GM12872 (cell line): ENCODE data around the gene MAS1.

ENCODE experiments used
- TF ChIP-seq, protein P1 (sequence below): IDR thresholded peaks from 3 replicates; pipeline ENCODE4 v1.5.1; 2011; ENCODE audit warnings: low read depth, mild to moderate bottlenecking, low read length, moderate library complexity; ENCODE audit not compliant: insufficient read depth

Gene MAS1

DNA sequence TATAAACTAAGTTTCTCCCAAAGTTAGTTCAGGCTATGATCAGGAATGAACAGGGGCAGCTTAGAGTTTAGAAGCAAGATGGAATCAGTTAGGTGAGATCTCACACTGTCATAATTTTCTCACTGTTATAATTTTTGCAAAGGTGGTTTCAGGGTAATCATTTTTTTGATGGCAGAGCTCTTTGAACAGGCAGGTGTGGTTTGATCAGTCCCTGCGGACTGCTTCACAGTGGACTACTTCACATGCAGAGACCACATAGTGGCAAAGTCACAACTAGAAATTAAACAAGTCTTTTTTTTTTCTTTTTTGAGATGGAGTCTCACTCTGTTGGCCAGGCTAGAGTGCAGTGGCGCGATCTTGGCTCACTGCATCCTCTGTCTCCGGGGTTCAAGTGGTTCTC is 6.8 kb downstream of the MAS1 start:
- TF ChIP-seq, protein P1, sequence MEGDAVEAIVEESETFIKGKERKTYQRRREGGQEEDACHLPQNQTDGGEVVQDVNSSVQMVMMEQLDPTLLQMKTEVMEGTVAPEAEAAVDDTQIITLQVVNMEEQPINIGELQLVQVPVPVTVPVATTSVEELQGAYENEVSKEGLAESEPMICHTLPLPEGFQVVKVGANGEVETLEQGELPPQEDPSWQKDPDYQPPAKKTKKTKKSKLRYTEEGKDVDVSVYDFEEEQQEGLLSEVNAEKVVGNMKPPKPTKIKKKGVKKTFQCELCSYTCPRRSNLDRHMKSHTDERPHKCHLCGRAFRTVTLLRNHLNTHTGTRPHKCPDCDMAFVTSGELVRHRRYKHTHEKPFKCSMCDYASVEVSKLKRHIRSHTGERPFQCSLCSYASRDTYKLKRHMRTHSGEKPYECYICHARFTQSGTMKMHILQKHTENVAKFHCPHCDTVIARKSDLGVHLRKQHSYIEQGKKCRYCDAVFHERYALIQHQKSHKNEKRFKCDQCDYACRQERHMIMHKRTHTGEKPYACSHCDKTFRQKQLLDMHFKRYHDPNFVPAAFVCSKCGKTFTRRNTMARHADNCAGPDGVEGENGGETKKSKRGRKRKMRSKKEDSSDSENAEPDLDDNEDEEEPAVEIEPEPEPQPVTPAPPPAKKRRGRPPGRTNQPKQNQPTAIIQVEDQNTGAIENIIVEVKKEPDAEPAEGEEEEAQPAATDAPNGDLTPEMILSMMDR: no peak

DNA sequence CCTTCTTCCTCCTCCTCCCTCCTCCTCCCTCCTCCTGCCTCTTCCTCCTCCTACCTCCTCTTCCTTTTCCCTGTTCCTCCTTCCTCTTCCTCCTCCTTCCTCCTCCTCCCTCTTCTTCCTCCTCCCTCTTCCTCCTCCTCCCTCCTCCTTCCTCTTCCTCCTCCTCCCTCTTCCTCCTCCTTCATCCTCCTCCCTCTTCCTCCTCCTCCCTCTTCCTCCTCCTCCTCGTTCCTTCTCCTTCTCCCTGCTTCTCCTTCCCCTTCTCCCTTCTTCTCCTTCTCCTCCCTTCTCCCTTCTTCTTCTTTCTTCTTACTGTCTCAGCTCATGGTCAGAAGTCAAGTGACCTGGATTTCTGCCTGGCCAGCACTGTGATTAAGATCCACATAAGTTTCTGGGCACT is 7.7 kb downstream of the MAS1 start:
- TF ChIP-seq, protein P1: no peak

DNA sequence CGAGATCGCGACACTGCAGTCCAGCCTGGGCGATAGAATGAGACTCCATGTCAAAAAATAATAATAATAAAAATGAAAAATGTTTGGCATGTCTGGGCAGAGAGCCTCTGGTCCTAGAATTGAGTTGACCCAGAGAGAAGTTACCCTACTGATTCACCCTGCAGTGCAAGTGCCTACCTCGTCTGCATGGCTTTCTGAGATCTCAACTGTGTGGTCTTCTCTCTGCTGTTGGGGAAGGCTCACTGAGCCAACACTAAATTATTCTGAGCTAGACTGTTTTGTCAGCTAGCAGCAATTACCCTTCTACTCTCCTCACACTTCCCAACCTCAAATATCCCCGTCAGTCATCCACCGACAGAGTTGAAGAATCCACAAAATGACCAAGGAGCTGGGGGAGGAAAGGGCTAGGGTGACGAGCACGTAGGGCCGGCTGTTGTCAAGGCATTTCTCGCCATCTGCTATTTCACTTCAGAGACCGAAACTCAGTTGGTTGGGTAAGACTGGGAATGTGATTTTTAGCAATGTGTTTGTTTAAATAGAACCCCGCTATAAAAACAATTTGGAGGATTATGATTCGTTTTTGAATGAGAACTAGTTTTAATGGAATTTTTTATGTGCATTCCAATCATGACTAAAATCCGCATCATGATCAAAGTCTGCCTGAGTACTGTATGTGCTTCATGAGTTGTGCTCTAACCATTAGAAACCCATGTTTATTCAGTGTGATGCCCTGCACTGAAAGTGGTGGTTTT is 9.4 kb downstream of the MAS1 start:
- TF ChIP-seq, protein P1: no peak

DNA sequence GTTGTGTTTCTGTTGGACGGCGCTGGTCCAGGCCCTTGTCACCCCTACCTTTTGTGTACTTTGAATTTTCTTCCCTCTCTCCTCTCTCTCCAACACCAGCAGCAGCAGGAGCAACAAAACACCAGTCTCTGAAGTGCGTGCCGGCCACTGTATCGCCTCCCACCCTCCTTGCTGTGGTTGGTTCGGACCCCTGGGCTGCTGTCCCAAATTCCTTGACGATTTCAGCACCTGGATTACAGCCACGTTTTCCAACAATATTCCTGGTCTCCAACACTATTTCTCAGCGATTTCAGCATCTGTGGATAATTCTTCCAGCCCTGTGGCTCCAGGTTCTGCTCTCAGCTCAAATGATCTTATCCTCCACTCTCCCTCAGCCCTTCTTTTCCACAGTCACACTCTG is 11.8 kb downstream of the MAS1 start:
- TF ChIP-seq, protein P1: no peak

DNA sequence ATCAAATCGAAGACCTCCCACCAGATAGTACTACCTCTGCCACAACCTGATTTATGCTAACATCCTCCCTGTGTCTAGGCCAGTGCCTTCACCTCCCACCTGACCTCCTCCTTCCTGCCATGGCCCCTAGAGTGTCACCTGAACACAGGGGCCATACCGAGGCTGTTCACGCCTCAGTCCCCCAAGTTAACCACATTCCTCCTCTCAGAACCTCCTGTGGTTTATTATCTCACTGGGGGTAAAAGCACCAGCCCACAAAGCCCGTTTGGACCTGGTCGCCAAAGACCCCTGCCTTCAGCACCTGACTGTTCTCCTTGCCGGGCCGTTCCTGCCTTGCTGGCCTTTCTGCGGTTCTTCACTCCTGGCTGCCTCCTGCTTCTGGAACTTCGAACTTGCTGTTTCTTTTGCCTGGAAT is 13.7 kb downstream of the MAS1 start:
- TF ChIP-seq, protein P1: no peak

DNA sequence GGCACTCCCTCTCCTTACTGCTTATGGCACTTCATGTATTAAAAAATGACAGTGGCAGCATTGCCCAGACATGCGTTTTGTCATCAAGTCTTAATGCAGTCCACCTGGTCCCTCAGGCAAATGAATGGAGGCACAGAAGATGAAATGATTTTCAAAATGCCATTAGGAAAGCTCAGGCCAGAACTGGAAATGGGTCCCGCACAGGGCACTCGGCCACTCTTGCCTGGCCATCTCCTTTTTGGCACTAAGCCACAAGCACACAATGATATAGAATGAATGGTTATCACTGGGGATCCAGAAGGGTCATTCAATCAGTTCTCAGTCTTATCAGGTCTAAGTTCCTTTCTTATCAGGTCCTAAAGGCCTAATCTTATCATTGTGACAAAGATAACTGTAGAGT is 15.6 kb downstream of the MAS1 start:
- TF ChIP-seq, protein P1: no peak

DNA sequence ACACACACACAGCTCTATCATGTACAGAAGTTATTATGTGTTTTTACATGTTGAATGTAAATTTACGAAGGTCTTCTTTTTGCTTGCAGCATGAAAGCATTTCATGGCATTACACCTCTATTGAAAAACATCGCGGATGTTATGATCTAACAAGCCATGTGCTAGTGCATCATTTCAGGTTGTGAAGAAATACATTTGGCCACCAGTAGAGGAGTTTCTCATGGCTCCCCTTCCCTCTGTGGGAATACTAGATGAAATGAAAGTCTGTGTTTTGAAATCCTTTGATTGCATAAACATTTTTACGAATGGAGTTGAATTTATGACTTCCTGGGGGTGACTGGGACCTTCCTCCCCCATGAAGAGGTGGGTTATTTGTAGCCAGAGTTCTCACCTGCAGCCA is 17.7 kb downstream of the MAS1 start:
- TF ChIP-seq, protein P1: no peak
